Neuronal stem cell (in vitro differentiated cells): ENCODE data around the gene PRICKLE3.

Experiments used
- DNase-seq: peaks from one replicate; pipeline ENCODE4 v3.0.0-alpha.2; 2013; ENCODE audit warnings: low spot score
- H2AFZ ChIP-seq: one replicate; pipeline ENCODE4 v1.6.1; 2013; ENCODE audit warnings: mild to moderate bottlenecking, low read length, inconsistent platforms
- H2AK5ac ChIP-seq: 2 replicates; pipeline ENCODE4 v1.6.1; 2013; ENCODE audit warnings: low read depth, mild to moderate bottlenecking, inconsistent platforms, low read length, moderate library complexity, mixed read lengths
- H2BK120ac ChIP-seq: 2 replicates; pipeline ENCODE4 v1.6.1; 2013; ENCODE audit warnings: low read depth, mild to moderate bottlenecking, inconsistent platforms, low read length, moderate library complexity, mixed read lengths
- H2BK12ac ChIP-seq: one replicate; pipeline ENCODE4 v1.6.1; 2013; ENCODE audit warnings: low read length, inconsistent platforms
- H2BK15ac ChIP-seq: 2 replicates; pipeline ENCODE4 v1.6.1; 2013; ENCODE audit warnings: mild to moderate bottlenecking, low read length, inconsistent platforms, mixed read lengths
- H2BK5ac ChIP-seq: one replicate; pipeline ENCODE4 v1.6.1; 2013; ENCODE audit warnings: inconsistent platforms, mild to moderate bottlenecking, low read length, moderate library complexity
- H3K14ac ChIP-seq: one replicate; pipeline ENCODE4 v1.6.1; 2013; ENCODE audit warnings: low read length, inconsistent platforms
- H3K18ac ChIP-seq: 2 replicates; pipeline ENCODE4 v1.6.1; 2013; ENCODE audit warnings: low read length, inconsistent platforms
- H3K23ac ChIP-seq: 2 replicates; pipeline ENCODE4 v1.6.1; 2013; ENCODE audit warnings: low read depth, mild to moderate bottlenecking, mixed read lengths, low read length, inconsistent platforms; ENCODE audit not compliant: poor library complexity
- H3K27ac ChIP-seq: replicated peaks from 3 replicates; pipeline ENCODE4 v1.5.1; 2013; ENCODE audit warnings: low read length, inconsistent platforms
- H3K27me3 ChIP-seq, 3 experiments: 2 replicates each; pipeline ENCODE4 v1.6.1; 2013; ENCODE audit warnings: low read length in 3 of 3, mild to moderate bottlenecking in 2 of 3, inconsistent platforms in 1 of 3, low read depth in 1 of 3, mixed read lengths in 1 of 3, moderate library complexity in 1 of 3; ENCODE audit not compliant: control insufficient read depth in 3 of 3, insufficient read depth in 3 of 3
- H3K36me3 ChIP-seq, 2 donors: replicated peaks in 1 of 2; 2 replicates each; pipeline ENCODE4 v1.6.1; 2013; ENCODE audit warnings: low read length in 2 of 2; ENCODE audit not compliant: control insufficient read depth in 2 of 2, insufficient read depth in 2 of 2
- H3K4ac ChIP-seq: 2 replicates; pipeline ENCODE4 v1.6.1; 2013; ENCODE audit warnings: inconsistent platforms, mild to moderate bottlenecking, low read length, moderate library complexity
- H3K4me1 ChIP-seq, 2 donors: 1 replicate in 1 of 2; 2 replicates in 1 of 2; pipeline ENCODE4 v1.6.1; 2013; ENCODE audit warnings: low read length in 2 of 2, low read depth in 1 of 2; ENCODE audit not compliant: control insufficient read depth in 2 of 2, insufficient read depth in 1 of 2
- H3K4me2 ChIP-seq: one replicate; pipeline ENCODE4 v1.6.1; 2013; ENCODE audit warnings: mild to moderate bottlenecking, low read length, inconsistent platforms; ENCODE audit not compliant: insufficient read depth, poor library complexity, severe bottlenecking
- H3K4me3 ChIP-seq, 2 donors: 2 replicates each; pipeline ENCODE4 v1.5.1; 2013; ENCODE audit warnings: low read length in 2 of 2, mild to moderate bottlenecking in 2 of 2, inconsistent platforms in 1 of 2, moderate library complexity in 1 of 2
- H3K79me1 ChIP-seq: one replicate; pipeline ENCODE4 v1.6.1; 2013; ENCODE audit warnings: low read depth, mild to moderate bottlenecking, inconsistent platforms, low read length, moderate library complexity
- H3K9ac ChIP-seq: one replicate; pipeline ENCODE4 v1.6.1; 2013; ENCODE audit warnings: mild to moderate bottlenecking, low read depth, low read length, inconsistent platforms; ENCODE audit not compliant: poor library complexity
- H3K9me3 ChIP-seq, 2 donors: replicated peaks in 1 of 2; 2 replicates each; pipeline versions ENCODE3 to v1.6.1; 2013; ENCODE audit warnings: low read length in 2 of 2, mild to moderate bottlenecking in 2 of 2, inconsistent platforms in 1 of 2, low read depth in 1 of 2, mixed read lengths in 1 of 2, moderate library complexity in 1 of 2; ENCODE audit not compliant: control insufficient read depth in 2 of 2, insufficient read depth in 1 of 2
- H4K8ac ChIP-seq: one replicate; pipeline ENCODE4 v1.6.1; 2013; ENCODE audit warnings: low read depth, mild to moderate bottlenecking, inconsistent platforms, low read length, moderate library complexity
- H4K91ac ChIP-seq: one replicate; pipeline ENCODE4 v1.6.1; 2013; ENCODE audit warnings: low read length, low read depth, mild to moderate bottlenecking, inconsistent platforms; ENCODE audit not compliant: poor library complexity
- WGBS, 2 donors: extraction: QIAGEN DNeasy Blood & Tissue Kit; methylation state at CpG; one replicate each; pipeline ENCODE4 v1.1.7; 2013; ENCODE audit warnings: missing lambda C conversion rate in 2 of 2, mixed read lengths in 1 of 2; ENCODE audit not compliant: insufficient read length in 2 of 2, insufficient replicate concordance in 1 of 2; ENCODE audit errors: extremely low coverage in 2 of 2; 5-methylcytosine and 5-hydroxymethylcytosine counted together

PRICKLE3 gene

DNA sequence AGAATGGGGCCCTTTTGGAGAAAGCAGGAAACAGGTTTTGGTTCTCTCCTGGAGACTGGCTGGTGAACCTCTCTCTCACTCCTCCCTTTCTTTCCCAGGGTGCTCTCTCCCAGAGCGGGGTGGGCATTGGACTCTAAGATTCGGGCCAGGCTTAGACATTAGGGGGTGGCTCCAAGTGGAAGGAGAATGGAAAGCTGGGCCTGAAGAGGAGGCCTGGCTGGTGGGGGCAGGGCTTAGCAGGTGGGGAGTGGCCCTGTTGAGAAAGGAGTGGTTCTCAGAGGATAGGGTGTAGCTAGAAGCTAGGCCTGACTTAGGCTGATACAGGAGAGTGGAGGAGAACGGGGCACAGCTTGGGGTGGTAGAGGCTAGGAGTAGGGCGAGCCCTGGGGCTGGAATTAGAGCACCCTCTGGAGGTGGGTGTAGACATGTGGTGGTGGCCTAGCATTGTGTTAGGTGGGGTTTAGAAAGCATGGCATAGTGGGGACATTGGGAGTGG is 8.8 kb downstream of the PRICKLE3 start:
- Histone ChIP-seq H2BK120ac (no peak overlapping the region), H3K27ac (no peak overlapping the region), H3K36me3 (no peaks in the 10 kb centered on the region), H3K14ac (no peak overlapping the region), H4K91ac (no peak overlapping the region), H2BK12ac (no peak overlapping the region), H4K8ac (no peak overlapping the region), H2AFZ (no peak overlapping the region), H2BK15ac (no peak overlapping the region), H3K9ac (no peak overlapping the region), H3K4me1 (no peaks in the 10 kb centered on the region), H2BK5ac (no peak overlapping the region), H3K79me1 (no peaks in the 10 kb centered on the region), H3K4me2 (no peak overlapping the region), H3K18ac (no peak overlapping the region), H3K23ac (no peak overlapping the region), H2AK5ac (no peak overlapping the region), H3K4ac (no peak overlapping the region), H3K27me3 (peaks cover 0 to 22% (median 10%) of the 10 kb centered on the region in 3 experiments), H3K4me3 (no peak overlapping the region), H3K9me3 (no peaks in the 10 kb centered on the region)
- DNase-seq: no peak
- no CpG with 5 or more reads among the region's 4 CpGs for WGBS, 2 donors

DNA sequence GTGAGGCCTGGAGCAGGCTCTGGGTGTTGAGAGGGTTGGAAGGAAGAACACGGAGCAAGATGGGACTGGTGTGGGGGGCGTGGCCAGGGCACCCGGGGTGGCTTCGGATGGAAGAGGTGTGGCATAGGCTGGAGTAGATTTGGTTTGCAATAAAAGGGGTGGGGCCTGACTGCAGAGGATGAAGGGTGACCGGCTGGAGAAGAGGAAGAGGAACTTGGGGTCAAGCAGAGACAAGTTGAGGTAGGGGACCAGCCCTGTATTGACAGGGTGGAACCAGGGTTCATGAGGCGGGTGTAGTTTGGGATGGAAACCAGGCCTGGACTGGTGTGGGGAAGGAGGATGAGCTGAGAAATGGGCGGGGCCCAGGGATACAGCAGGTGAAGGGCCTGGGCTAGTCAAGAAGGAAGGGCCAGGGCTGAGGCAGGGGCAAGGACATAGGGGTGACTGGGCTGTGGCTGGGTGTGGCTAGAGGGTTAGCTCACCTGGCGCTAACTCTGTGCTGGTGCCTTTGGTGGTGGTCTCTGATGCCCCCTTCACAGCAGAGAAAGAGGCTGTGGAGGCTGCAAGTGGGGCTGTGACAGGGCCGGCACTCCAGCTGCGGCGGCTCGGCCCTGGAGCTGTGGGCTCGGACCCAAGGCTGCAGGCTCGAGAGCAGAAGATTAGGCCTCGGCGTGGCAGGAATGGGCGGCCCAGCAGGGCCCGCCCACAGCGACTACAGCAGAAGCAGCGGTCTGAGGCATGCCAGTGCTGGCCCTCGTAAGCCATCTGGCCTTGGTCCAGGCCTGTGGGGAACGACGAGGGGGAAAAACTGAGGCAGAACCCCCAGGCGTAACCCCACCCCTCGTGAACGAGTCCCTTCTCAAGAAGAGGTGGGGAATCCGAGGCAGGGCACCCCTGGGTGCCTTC is 9.5 kb downstream of the PRICKLE3 start:
- Histone ChIP-seq H2AK5ac (no peak overlapping the region), H4K8ac (no peak overlapping the region), H3K4me2 (no peak overlapping the region), H3K18ac (no peak overlapping the region), H2BK15ac (no peak overlapping the region), H2BK12ac (no peak overlapping the region), H2BK5ac (no peak overlapping the region), H3K23ac (no peak overlapping the region), H3K4ac (no peak overlapping the region), H3K27ac (no peak overlapping the region), H3K36me3 (no peaks in the 10 kb centered on the region), H4K91ac (no peak overlapping the region), H3K4me3 (no peak overlapping the region), H2BK120ac (no peak overlapping the region), H2AFZ (no peak overlapping the region), H3K79me1 (no peaks in the 10 kb centered on the region), H3K4me1 (no peaks in the 10 kb centered on the region), H3K9ac (no peak overlapping the region), H3K14ac (no peak overlapping the region), H3K9me3 (no peaks in the 10 kb centered on the region), H3K27me3 (peaks cover 4 to 29% (median 17%) of the 10 kb centered on the region in 3 experiments)
- no peak for DNase-seq
- no CpG with 5 or more reads among the region's 27 CpGs for WGBS, 2 donors

DNA sequence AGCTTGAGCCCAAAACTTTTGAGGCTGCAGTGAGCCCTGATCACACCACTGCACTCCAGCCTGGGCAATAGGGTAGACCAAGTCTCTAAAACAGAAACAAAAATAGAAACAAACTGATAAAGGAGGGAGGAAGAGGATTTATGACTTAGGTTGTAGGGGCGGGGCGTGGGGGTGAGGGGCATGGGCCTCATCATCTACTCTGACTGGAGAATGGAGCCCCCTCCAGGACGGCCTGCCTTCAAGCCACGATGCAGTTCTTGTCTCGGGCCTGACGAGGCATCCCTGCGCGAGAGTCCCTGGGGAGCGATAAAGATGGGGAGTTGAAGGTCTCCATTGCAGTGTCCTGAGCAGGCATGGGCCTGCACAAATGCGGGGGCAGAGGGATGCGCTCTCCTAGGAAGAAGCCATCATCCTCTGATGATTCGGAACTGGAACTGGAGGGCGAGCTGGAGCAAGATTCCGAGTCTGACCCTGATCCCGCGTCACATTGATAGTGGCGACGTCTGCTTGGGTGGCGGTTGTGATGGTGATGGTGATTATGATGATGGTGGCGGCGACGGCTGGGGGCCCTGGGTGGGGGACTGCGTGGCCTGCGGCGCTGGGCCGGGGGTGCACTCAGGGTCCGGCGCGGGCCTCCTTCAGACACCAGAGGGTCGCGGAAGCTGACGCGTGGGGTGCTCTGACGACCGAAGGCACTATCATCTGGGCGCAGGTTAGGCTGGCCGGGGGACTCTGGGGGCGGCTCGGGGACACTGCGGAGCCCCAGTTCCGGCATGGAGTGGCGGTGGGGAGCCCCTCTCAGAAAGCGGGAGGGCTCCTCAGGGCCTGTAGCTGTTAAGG is 10.5 kb downstream of the PRICKLE3 start:
- no peak overlapping the region for H3K4ac ChIP-seq
- no peak overlapping the region for H2BK15ac ChIP-seq
- no peak overlapping the region for H2BK120ac ChIP-seq
- no peaks in the 10 kb centered on the region for H3K4me1 ChIP-seq
- H4K91ac ChIP-seq: no peak overlapping the region
- no peak overlapping the region for H4K8ac ChIP-seq
- no peak overlapping the region for H3K18ac ChIP-seq
- no peaks in the 10 kb centered on the region for H3K79me1 ChIP-seq
- H2AK5ac ChIP-seq: no peak overlapping the region
- H3K27me3 ChIP-seq: peaks cover 4 to 32% (median 23%) of the 10 kb centered on the region in 3 experiments
- no peaks in the 10 kb centered on the region for H3K36me3 ChIP-seq
- no CpG with 5 or more reads among the region's 43 CpGs for WGBS, 2 donors
- H2AFZ ChIP-seq: no peak overlapping the region
- no peak for DNase-seq
- no peak overlapping the region for H3K4me2 ChIP-seq
- no peak overlapping the region for H2BK12ac ChIP-seq
- H3K9ac ChIP-seq: no peak overlapping the region
- H3K23ac ChIP-seq: no peak overlapping the region
- H2BK5ac ChIP-seq: no peak overlapping the region
- H3K4me3 ChIP-seq: no peak overlapping the region
- no peak overlapping the region for H3K14ac ChIP-seq
- no peaks in the 10 kb centered on the region for H3K9me3 ChIP-seq
- H3K27ac ChIP-seq: no peak overlapping the region

DNA sequence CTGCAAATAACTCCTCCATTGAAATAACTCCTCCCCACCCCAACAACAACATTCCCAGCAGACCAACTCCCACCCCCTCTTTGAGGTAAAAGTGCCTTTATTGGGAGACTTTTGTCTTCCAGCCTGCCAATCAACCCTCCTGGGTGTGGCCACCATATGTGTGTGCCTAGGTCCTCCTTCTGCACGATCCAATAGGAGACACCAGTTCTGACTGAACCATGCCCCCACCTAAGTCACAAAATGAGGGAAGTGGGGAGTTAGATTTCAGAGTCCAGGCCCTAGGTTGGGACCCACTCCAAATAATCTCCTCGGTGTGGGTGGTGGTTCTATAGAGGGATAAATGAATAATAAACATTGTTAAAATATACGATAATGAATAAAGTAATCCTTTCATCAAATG is 11.4 kb downstream of the PRICKLE3 start:
- Histone ChIP-seq H3K4me3 (no peak overlapping the region), H3K4me1 (no peaks in the 10 kb centered on the region), H2AFZ (no peak overlapping the region), H3K4ac (no peak overlapping the region), H2BK15ac (no peak overlapping the region), H4K91ac (no peak overlapping the region), H2BK120ac (no peak overlapping the region), H2BK12ac (no peak overlapping the region), H3K23ac (no peak overlapping the region), H2AK5ac (no peak overlapping the region), H3K18ac (no peak overlapping the region), H3K4me2 (no peak overlapping the region), H3K27me3 (peaks cover 4 to 38% (median 23%) of the 10 kb centered on the region in 3 experiments), H3K9me3 (no peaks in the 10 kb centered on the region), H3K14ac (no peak overlapping the region), H3K9ac (no peak overlapping the region), H4K8ac (no peak overlapping the region), H3K79me1 (no peaks in the 10 kb centered on the region), H3K27ac (no peak overlapping the region), H2BK5ac (no peak overlapping the region), H3K36me3 (no peaks in the 10 kb centered on the region)
- no peak for DNase-seq
- WGBS, 2 donors: no CpG with 5 or more reads among the region's 3 CpGs
